GM18511 (cell line): Measurements from ENCODE around the gene S100A8.
"Not testable (repeated sequence)": the region's sequence is repeated elsewhere in the genome, so short reads cannot be mapped to it uniquely, and the experiment has no call there.

Experiments used
- ATAC-seq: cut with Tn5 transposase; IDR thresholded peaks from one replicate; pipeline ENCODE4 v1.9.1; 2021; ENCODE audit warnings: mild to moderate bottlenecking, moderate library complexity; ENCODE audit not compliant: unreplicated experiment

S100A8 gene

DNA sequence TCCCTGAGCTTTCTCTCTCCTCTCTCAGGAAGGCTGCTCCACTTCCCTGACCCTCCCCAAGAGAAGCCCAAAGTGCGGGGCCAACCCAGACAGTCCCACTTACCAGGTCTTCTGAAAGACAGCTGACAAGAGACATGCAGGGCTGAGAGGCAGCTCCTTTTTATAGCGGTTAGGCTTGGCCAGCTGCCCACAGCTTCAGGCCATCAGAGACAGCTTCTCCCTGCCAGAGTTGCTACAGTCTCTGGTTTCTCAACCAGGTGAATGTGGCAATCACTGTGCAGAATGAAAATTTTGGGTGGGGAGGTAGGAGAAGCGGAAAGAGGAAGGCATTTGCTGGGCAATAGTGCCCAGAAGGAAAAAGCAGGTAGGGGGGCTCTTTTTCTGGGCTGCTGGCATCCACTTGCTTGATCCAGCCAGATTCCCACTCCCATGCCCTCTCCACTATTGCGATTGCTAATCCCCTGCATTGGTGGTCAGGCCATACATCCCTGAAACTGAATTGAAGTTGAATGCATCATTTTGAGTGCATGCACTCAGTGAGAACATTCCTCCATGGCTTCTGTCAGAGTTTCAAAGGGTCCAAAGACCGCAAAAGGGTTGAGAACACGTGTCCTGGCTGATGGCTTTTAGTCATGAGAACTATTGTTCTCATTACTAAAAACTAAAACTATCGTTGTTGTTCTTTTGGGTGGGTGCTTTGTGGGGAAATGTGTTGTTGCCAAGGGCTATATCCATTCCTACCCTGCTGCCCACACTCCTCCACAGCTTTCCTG, at the start of gene S100A8:
TSS of gene S100A8 (minus strand) at position 136 of the 773 bp plus-strand sequence. CDS start 538 bp downstream, outside the sequence.
- no peak for ATAC-seq

DNA sequence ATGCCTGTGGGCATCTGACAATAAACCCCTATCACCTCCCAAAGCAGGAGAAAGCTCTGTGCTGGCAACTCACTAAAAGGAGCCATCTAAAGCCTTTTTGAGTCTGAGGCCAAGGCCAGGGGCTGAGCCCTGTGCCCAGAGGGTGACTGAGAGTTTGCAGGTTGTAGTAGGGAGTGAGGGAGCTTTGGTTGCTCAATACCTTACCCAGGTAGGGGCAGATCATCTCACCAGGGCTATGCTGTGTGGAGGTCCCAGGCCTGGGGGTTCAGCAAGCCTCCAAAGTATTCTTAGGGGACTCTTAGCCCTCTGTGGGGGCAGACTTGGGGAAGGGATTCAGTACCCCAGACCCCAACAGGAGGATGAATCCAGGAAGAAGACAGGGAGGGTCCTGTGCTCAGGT, 48.4 kb upstream of the S100A8 start:
- ATAC-seq = no peak

DNA sequence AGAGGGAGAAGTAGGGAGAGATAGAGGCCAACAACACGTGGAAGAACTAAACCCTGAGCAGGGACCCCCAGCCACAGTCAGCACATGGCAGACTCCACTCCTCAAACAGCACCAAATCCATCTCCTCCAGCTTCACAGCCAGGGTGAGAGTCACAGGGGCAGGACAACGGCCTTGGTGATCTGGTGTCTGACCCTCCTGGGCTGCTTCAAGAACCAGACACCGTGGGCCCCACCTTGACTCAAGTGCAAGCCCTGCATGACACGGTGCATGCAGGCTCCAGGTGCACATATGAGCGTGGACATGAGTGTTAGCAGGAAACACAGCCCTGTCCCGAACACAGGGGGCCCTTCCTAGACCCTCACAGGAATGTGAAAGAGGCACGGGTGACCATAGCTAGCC, 47.7 kb upstream of the S100A8 start:
- ATAC-seq = no peak

DNA sequence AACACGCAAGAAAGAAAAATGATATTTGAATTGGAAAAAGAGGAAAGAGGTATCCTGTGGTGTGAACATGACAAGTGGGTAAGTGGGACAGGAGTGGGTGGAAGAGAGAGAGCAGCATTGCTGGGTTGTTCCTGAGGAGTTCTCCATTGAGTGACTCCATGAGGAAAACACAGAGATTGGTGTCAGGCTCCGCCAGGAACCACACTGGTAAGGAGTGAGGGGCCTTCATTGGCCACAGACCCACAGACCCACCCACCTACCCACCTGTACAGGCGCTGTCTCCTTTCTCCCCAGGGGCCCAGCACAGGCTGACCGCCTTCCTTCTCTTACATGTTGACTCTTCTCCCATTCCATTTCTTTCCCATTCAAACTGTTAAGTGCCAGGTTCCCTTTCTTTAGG, 46.4 kb upstream of the S100A8 start:
- ATAC-seq = no peak

DNA sequence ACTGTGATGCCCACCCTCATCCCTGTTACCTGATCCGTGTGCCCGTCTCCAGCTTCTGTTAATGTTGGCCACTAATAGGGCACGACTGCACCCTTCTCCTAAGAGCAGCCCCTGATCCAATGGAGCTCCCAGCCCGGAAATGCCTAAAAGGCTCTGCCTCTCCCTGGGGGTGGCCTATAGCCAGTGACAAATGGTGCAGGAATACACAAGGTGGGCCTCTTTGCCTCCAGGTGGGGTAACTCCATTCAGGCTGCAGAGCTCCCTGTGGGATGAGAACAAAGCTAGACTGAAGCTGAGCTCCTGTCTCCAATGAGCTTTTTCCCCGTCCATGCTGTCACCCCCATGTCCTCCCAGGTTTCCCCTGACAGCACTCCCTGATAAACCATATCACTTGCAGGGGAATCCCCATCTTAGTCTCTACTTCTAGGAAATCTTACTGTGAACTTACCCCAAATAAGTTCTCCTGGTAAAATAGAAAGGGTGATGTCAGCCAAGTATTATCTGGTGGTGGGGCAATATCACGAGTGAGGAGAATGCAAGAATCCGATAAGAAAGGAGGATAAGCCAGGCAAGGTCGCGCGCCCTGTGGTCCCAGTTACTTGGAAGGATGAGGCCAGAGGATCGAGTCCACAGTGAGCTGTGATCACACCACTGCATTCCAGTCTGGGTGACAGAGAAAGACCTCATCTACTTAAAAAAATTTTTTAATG, 44.0 kb upstream of the S100A8 start:
- no peak for ATAC-seq

DNA sequence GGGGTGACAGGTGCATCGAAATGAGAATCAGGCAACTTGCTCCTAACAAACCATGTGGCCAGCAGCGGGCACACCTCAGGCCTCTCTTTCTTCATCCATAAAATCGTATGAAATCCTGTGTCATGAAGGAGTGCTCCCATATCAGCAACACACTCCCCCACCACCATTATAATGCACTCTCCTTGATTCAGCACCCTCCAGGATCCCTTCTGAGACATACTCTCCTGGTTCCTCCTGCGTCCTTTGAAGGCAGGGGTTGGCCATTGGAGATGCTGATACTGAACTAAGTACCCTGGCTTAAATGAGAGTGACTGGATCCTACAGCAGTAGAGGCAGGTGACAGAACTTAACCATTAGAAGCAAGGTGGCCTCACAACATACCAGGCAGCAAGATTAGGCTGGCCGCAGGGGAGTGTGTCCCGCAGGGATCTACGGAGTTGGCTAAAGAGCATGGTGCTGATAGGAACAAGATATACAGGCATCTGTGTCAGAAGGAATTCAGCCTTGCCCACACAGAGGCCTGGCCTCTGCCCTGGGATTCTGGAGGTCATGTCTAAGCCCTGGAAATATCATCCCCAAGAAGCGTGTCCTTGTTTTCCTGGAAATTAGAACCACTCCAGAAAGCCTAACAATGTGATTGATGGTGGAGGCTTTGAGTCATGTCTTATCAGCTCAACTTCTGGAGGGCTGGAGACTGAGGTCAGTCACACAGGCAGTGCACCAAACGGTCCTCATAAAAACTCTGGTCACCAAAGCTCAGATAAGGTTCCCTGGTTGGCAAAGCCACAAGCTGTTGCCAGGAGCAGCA, 42.2 kb upstream of the S100A8 start:
- no peak for ATAC-seq

DNA sequence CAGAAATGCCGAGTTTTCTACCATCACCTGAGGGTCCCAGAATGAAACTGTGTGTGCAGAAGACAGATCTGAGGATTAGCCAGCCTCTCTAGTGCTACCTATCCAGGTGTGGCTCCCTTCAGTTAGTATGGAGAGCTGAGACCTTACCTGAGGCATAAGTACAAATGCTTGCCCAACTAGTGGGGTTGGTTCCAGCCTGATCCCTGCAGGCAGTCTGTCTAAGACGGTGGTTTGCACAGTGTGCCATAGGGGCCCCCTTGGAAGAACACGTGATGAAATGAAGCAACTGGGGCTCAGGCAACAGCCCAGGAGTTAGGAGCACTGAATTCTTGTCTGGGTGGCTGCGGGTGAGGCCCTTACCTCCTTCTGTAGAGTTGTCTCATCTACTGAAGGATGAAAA, 41.1 kb upstream of the S100A8 start:
- no peak for ATAC-seq

DNA sequence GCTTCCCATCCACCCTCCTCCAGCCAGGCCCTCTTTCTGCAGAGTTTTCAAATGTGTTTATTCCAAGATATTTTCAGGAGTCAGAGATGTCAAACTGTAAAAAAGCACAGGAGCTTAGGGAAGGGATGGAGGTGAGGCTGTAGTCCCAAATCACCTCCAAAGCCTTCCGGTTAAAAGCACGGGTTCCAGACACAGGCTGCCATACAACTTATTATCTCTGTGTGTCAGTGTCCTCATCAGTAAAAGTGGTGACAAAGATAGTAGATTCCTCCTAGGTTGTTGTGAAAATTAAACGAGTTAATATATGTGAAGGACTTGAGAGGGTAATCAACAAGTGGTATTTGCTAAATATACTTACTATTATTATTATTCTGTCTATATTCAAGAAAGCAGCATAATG, 40.6 kb upstream of the S100A8 start:
- no peak for ATAC-seq

DNA sequence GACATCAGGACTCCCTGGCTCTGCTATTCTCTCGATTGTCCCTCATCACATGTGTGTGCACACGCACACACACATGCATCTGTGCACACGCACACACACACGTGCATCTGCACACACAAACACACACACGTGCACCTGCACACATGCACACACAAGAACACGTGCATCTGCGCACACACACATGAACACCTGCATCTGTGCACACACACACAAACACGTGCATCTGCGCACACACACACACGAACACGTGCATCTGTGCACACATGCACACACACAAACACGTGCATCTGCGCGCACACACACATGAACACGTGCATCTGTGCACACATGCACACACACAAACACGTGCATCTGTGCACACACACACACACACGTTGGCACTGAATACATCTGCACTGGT, 40.1 kb upstream of the S100A8 start:
- no peak for ATAC-seq

DNA sequence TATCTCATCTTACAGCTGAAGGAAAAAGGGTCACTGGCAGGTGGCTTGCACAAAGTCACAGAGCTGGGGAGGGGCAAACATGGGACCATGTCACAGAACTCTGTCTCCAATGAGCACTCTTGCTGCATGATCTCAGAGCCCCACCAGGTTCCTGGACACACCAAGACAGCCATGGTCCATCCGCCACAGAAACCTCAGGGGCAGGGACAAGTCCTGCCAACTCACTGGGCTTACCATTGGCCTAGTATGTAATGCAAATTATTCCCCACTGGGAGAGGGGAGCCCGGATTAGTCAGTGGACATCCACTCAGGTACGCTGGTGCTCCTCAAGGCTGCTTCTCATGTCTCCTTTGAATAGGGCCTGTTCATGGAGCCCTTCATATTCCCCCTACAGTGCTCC, 39.7 kb upstream of the S100A8 start:
- ATAC-seq = no peak

DNA sequence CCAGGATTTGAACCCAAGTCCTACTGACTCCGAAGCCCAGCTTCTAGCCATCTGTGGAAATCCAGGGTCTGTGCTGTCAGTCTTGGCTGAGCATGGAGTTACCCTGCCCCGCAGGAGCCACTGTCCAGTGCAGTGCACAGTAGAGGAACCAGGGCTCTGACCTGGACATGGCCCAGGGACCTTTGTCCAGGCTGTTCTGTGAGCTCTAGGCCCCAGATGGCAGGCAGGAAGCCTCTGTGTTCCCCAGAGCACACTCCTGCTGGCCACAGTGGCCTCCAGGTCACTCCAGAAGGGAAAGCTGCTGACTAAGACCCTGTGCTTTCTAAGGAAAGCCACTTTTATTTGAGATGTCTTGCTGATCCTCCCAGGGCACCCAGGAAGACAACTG, 39.3 kb upstream of the S100A8 start:
- no peak for ATAC-seq

DNA sequence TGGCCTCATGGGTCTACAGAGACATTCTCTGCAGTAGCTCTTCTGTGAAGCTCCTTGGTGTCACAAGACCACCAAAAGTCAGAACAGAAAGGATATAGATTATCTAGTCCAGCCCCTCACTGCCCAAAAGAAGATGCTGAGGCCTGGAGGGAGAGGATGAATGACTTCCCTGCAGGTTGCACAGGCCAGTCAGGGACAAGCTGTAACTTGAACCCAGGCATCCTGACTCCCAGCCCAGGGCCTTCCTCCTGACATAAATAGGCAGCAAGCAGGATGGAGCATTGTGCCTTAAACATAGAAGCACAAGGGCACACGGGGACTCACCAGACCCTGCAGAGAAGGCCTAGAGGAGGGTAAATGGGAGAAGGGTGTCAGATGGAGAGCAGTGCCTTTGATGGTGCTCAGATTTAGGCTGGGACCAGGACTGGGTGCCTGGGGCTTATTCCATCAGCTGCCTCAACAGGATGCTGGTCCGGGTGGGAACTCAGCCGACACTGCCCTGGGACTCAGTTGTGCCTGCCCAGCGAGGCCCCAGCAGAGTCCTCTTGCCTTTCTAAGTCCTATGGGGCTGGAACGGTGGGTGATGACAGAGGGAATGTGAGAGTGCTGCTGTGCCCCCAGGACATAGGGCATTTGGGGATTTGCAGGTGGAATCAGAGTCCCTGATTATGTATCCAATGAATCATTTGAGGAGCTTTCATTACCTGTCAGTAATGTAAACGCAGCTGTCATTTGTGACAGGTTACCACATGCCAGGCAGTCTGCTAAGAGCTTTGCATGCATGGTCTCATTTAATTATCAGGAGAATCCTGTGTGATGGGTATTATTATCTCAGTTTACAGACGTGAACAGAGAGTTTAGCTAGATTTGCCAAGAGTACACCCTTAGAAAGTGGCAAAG, 38.6 kb upstream of the S100A8 start:
- ATAC-seq = no peak

DNA sequence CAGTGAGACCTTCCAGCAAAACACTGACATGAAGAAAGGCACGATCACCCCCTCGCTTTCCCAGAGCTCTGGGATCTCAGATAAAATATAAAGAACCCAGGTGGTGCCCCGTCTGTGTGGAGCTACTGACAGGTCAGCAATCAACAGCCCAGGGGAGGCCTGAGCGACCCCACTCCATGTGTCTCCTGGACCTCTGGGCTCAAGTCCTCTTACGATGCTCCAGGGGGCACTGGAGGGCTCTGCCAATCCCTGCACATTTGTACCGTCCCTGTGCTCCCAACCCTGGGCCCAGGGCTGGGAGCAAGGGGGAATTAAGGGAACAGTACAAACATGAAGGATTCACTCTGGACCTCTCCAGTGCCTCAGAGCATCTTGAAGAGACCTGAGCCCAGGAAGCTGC, 37.9 kb upstream of the S100A8 start:
- no peak for ATAC-seq

DNA sequence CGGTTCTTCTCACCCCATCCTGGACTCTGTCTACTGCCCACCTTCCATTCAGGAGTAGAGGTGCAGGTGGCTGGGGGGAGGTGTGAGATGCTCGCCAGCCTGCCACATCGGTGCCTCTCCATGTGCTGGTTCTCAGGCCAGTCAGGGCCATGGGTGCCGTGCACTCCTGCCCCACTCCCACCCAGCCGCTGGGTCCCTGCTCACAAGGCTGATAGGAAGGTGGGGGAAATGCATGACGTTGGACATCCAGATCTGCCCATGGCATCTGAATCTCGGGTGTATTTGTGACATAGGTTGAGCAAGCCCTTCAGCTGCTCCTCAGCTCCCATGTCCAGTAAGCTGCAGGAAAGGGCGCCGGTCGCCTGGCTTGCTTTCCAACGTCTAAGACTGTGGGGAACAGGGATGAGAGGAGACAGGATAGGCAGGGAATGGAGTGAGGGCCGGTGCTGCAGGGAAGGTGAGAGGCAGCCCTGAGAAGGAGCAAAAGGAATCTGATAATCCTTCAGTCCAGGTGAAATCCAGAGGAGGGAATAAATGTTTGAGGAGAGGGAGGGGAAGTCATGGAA, 37.3 kb upstream of the S100A8 start:
- ATAC-seq = no peak

DNA sequence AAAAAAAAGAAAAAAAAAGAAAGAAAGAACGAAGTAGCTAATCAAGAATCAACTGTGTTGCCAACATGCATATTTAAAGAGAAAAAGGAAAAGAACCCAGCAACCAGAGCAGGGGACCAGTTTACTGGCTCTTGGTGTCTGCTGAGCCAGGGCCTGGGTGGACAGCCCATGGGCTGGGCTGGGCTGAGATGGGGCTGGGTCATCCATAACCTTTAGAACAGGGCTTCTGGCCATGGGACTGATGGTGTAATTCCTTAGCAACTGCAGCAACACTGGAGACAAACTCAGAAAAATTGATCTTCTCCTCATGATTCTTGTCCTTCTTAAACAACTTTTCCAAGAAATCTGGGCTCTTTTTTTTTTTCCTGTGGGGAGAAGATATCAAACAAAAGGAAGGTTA, 35.9 kb upstream of the S100A8 start:
- no peak for ATAC-seq

DNA sequence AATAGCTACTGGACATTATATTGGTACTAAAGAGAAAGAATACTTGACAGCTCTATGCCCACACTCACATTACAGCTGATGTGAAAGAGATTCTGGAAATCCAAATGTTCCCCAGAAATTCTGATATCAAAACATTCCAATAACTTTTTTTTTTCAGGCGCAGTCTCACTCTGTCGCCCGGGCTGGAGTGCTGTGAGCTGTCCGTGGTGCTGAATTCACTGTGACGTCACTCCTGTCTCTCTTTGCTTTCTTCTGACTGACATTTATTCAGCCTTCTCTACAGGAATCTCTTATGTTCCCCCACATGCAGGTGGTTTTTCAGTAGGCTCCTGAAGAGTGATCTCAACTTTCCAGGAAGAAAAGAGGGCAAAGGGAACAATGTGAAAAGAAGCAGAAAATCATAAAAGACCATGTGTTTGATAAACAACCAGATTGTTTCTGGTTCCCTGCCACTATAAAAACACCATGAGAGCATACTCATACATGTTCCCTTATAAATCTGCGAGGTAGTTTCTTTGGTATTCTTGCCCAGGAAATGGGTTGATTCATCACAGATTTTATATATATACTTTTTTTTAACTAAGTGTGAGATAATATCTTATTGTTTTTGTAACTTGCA, 31.7 kb upstream of the S100A8 start:
- no peak for ATAC-seq

DNA sequence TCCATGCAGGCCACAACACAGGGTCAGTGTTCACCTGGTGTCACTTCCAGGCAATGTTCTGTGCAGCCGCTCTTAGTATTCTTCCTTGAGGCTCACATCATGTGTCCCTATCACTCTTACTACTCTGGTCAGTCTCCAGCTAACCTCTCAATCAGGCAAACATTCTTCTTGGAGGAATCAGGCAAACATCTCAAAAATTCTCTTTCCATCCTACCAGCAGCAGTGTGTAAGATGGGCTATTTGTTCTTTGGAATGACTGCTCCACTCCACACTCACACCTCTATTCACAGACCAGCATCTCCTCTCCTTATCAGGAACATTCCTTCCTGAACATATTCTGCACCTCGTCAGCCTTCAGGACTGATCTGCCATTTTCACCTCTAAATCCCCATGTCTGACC, 29.4 kb upstream of the S100A8 start:
- no peak for ATAC-seq

DNA sequence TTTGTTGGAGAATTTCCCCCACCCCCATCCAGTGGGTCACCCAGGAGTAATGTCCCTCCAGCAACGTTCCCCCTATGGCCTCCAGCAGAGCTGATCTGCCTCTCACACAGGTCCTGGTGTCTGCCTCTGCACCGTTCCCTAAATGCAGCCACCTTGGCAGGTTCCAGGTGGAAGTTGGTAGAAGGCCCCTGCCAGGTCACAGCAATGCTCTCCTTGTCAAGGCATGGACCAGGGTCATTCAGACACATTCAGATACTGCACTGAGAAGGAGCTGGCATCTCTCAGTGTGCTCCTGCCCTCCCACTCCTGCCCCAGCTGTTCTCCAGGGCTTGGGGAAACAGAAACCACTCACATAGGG, 28.5 kb upstream of the S100A8 start:
- not testable (repeated sequence) for ATAC-seq

DNA sequence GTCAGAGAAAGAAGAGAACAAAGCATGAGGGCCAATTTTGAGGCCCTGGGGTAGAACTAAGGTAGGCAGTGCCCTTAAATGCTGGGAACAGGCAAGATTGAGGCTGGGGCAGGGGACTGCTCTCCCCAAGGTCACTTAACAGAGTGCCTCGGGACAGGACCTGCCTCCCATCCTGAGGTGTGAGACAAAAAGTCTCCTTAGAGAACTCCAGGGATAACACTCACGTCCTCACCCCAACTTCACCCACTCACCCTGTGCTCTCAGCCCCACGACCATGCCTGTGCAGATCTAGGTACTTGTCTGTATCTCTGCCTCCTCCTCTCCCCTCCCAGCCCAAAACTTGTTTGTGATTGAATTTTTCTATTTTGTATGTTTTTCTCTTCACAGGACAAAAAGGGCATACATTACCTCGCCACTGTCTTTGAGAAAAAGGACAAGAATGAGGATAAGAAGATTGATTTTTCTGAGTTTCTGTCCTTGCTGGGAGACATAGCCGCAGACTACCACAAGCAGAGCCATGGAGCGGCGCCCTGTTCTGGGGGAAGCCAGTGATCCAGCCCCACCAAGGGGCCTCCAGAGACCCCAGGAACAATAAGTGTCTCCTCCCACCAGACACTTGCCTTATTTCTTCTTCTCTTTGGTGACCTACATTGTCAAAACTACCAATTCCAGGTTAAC, 28.0 kb upstream of the S100A8 start:
- not testable (repeated sequence) for ATAC-seq
